Astrocyte (in vitro differentiated cells and primary cell): Measurements from ENCODE around the gene SNRPA.
A peak's percentile ranks its signal among the peaks of the same experiment; 100 is the strongest.

ENCODE experiments used
- CTCF ChIP-seq: IDR thresholded peaks from 2 replicates; pipeline ENCODE4 v1.5.1; 2011; ENCODE audit warnings: low read depth, mild to moderate bottlenecking, inconsistent platforms, low read length, moderate library complexity; ENCODE audit not compliant: insufficient read depth
- EZH2 ChIP-seq: IDR thresholded peaks from 2 replicates; pipeline ENCODE4 v1.6.1; 2012; ENCODE audit warnings: mild to moderate bottlenecking, low read length, inconsistent platforms; ENCODE audit not compliant: insufficient read depth

DNA sequence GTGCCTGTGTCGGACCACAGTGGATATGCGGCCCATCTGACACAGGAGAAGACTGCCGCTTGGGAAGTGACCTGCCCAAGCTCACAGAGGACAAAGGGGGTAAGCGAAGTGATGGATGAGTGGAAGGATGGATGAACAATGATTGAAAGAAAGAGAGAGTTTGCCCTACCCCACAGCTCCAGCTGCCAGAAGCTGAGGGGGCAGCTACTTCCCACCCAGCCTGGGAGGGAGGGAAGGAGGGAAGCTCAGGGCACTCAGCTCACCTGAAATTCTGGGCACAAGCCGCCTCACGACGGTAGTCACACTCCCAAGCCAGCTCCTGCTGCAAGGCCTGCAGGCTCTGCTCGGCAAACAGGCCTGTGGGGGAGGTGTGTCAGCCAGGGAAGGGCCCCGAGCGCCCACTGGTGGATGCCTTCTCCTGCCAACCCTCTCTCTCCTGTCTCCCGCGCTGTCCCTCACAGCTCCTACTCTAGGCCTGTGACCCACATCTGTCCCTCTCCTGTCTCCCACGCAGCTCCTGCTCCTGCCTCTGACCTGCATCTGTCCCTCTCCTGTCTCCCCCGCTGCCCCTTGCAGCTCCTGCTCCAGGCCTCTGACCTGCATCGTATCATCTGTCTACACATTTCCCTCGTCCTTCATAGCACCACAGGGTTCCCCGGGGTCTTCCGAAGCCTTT, 48.5 kb upstream of the SNRPA start:
- TF ChIP-seq CTCF: peak; percentile 14
- TF ChIP-seq EZH2: no peak
